A549 (cell line): ENCODE data around the gene PCDH9. TPM values are rescaled to one million over a fixed set of nuclear protein-coding genes. Genes with fewer than 3 reads are reported as not detected.

Experiments used
- ATAC-seq, 2 experiments: fragments of 200-7000 bp in 1 of 2; fragments of >200 bp in 1 of 2; cut with Nextera tagmentation in 1 of 2; cut with Tn5 transposase in 1 of 2; 3 replicates each; pipeline versions ENCODE4 v1.8.0 to v1.9.1; 2018 to 2020; ENCODE audit warnings: mild to moderate bottlenecking in 1 of 2, moderate library complexity in 1 of 2
- CTCF ChIA-PET: fragments of 300-600 bp; sonication (Branson Sonifier 250); formaldehyde crosslinking; extraction: SDS; loops from one replicate; lab custom pipeline; 2021; ENCODE audit warnings: antibody characterized with exemption, inconsistent platforms; lab: Yijun Ruan, JAX
- POLR2A ChIA-PET: fragments of 350-600 bp; formaldehyde crosslinking; extraction: SDS; loops from one replicate; lab custom pipeline; 2021; ENCODE audit warnings: antibody characterized with exemption, inconsistent platforms; lab: Yijun Ruan, JAX
- DNase-seq, 2 experiments: peaks; one replicate each; pipeline versions ENCODE4 v3.0.0 to v3.0.0-alpha.2; 2011 to 2016; ENCODE audit warnings: low read depth in 1 of 2, low spot score in 1 of 2
- FAIRE-seq: peaks from 2 replicates; lab custom pipeline; 2011; peaks lifted over from hg19 to GRCh38; lab: Jason Lieb, UNC
- H3K27ac ChIP-seq, 2 experiments: fragments of >200 bp; sonication (Bioruptor Twin); formaldehyde crosslinking; 3 replicates each; pipeline ENCODE4 v1.5.1; 2016 to 2017
- H3K4me1 ChIP-seq: fragments of >200 bp; sonication (Bioruptor Twin); formaldehyde crosslinking; 3 replicates; pipeline ENCODE4 v1.6.1; 2016
- H3K4me2 ChIP-seq: fragments of >200 bp; sonication (Bioruptor Twin); formaldehyde crosslinking; 3 replicates; pipeline ENCODE4 v1.6.1; 2016
- H3K4me3 ChIP-seq: fragments of >200 bp; sonication (Bioruptor Twin); formaldehyde crosslinking; 3 replicates; pipeline ENCODE4 v1.5.1; 2016
- H3K9me3 ChIP-seq: fragments of >200 bp; sonication (Bioruptor Twin); formaldehyde crosslinking; 3 replicates; pipeline ENCODE4 v1.6.1; 2016
- CEBPB ChIP-seq, 2 experiments: fragments of >200 bp in 1 of 2; sonication (Bioruptor Twin) in 1 of 2; formaldehyde crosslinking in 1 of 2; IDR thresholded peaks; 2 replicates each; pipeline ENCODE4 v1.6.1; 2012 to 2016
- ESRRA ChIP-seq: fragments of 150-350 bp; IDR thresholded peaks from 2 replicates; pipeline ENCODE4 v1.6.1; 2014; ENCODE audit warnings: mild to moderate bottlenecking, low read length, borderline replicate concordance
- HDAC2 ChIP-seq: fragments of 200-600 bp; sonication (generic); IDR thresholded peaks from 2 replicates; pipeline ENCODE4 v1.6.1; 2016
- HOXA7 ChIP-seq: fragments of 250-450 bp; sonication (Bioruptor Pico); IDR thresholded peaks from 2 replicates; pipeline ENCODE4 v1.5.0; 2020; ENCODE audit warnings: mild to moderate bottlenecking, moderate library complexity
- JUNB ChIP-seq: fragments of >200 bp; sonication (Bioruptor Twin); formaldehyde crosslinking; IDR thresholded peaks from 2 replicates; pipeline ENCODE4 v1.6.1; 2016
- MAZ ChIP-seq: fragments of 150-350 bp; IDR thresholded peaks from 2 replicates; pipeline ENCODE4 v1.6.1; 2014; ENCODE audit warnings: antibody characterized with exemption, low read depth, low read length, borderline replicate concordance
- NR3C1 ChIP-seq: fragments of >200 bp; sonication (Bioruptor Twin); formaldehyde crosslinking; IDR thresholded peaks from 3 replicates; pipeline ENCODE4 v1.6.1; 2017
- PHF8 ChIP-seq: fragments of 200-600 bp; sonication (generic); IDR thresholded peaks from 2 replicates; pipeline ENCODE4 v1.6.1; 2016; ENCODE audit warnings: low read depth, mild to moderate bottlenecking, antibody characterized with exemption, moderate library complexity, borderline replicate concordance
- POLR2AphosphoS2 ChIP-seq: conservative IDR thresholded peaks from 2 replicates; pipeline ENCODE4 v1.6.1; 2012; ENCODE audit warnings: low read length, improper control_type of control experiment, inconsistent platforms
- RARB ChIP-seq: fragments of 250-450 bp; sonication (Bioruptor Pico); IDR thresholded peaks from 2 replicates; pipeline ENCODE4 v1.8.0; 2021; ENCODE audit warnings: mild to moderate bottlenecking, moderate library complexity
- RCOR1 ChIP-seq: fragments of 150-350 bp; IDR thresholded peaks from 2 replicates; pipeline ENCODE4 v1.6.1; 2014; ENCODE audit warnings: antibody characterized with exemption, low read length, low read depth
- RFX5 ChIP-seq: fragments of 450-650 bp; IDR thresholded peaks from 2 replicates; pipeline ENCODE4 v1.7.1; 2014; ENCODE audit warnings: antibody characterized with exemption, mild to moderate bottlenecking, moderate library complexity
- ZC3H11A ChIP-seq: fragments of 450-650 bp; IDR thresholded peaks from 2 replicates; pipeline ENCODE4 v1.6.1; 2014; ENCODE audit warnings: antibody characterized with exemption, mild to moderate bottlenecking
- ZFP36 ChIP-seq: fragments of 450-650 bp; IDR thresholded peaks from 2 replicates; pipeline ENCODE4 v1.6.1; 2014; ENCODE audit warnings: borderline replicate concordance; ENCODE audit not compliant: partially characterized antibody
- WGBS: methylation state at CpG from one replicate; pipeline ENCODE4 v1.1.6; 2017; ENCODE audit errors: missing lambda C conversion rate; 5-methylcytosine and 5-hydroxymethylcytosine counted together
- polyA plus RNA-seq, 4 experiments: library from polyadenylated mRNA; depleted of rRNA in 3 of 4; stranded (reverse); fragments of >200 nt; fragmentation: RNase III in 1 of 4; extraction: RNeasy Plus Mini Kit Qiagen cat#74134 plus additional on column Dnase treatment in 1 of 4; gene quantifications; 2 replicates in 3 of 4; 3 replicates in 1 of 4; pipeline ENCODE4 v1.2.3, GENCODE V29; 2011 to 2017
- TF ChIP-seq, protein P1 (sequence below): fragments of 250-450 bp; sonication (Bioruptor Pico); IDR thresholded peaks from 2 replicates; pipeline ENCODE4 v1.5.0; 2021; ENCODE audit warnings: mild to moderate bottlenecking, moderate library complexity, borderline replicate concordance
- TF ChIP-seq, protein P2 (sequence below): IDR thresholded peaks from 2 replicates; pipeline ENCODE4 v1.6.1; 2012; ENCODE audit warnings: low read depth, borderline replicate concordance
- TF ChIP-seq, protein P3 (sequence below): fragments of >200 bp; sonication (Bioruptor Twin); formaldehyde crosslinking; IDR thresholded peaks from 3 replicates; pipeline ENCODE4 v1.6.1; 2016
- TF ChIP-seq, protein P4 (sequence below): fragments of >200 bp; sonication (Bioruptor Twin); formaldehyde crosslinking; IDR thresholded peaks from 3 replicates; pipeline ENCODE4 v1.5.1; 2016

Gene PCDH9
- polyA plus RNA-seq, 2 of the 4 experiments (the other 2 are of a cell fraction) = 16.0 to 29.5 TPM

DNA sequence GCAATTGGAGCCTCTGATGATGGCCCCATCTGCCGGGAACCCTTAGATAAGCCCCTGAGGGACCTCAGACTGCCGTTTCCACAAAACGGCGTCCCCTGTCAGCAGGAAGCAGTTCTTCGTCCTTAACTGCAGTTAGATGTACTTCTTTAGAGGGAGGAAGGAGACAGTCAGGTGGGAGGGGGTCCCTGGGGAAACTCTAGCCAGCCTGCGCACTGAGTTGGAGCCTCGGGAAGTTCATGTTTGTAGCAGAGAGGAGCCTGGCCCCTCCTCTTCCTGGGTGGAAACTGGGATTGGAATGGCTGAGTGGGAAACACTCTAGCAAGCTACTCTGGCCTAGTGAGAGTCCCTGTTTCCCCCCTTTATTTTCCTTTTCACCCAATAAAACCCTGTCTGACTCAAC lies 612.4 kb downstream of the PCDH9 start:
- Histone ChIP-seq H3K9me3 (no peaks in the 10 kb centered on the region), H3K4me3 (no peak overlapping the region), H3K4me1 (no peaks in the 10 kb centered on the region), H3K27ac (no peak overlapping the region), H3K4me2 (no peak overlapping the region)
- FAIRE-seq (no peak), ATAC-seq (no peak), DNase-seq (no peak)
- ChIA-PET CTCF (interaction anchor here (1.0 to 1.8 kb wide), 2 partner anchors 39 to 376 kb away, joined by 4 to 6 read pairs; no protein-coding TSS in a partner anchor), POLR2A (no interaction called here)
- TF ChIP-seq JUNB = no peak
- no peak for TF ChIP-seq RARB (CRISPR knock-in tag)
- no peak for TF ChIP-seq CEBPB (IDR thresholded peaks at IDR 0.05)
- TF ChIP-seq PHF8 = no peak
- 92% methylated on average over 6 of the region's 7 CpGs for WGBS

DNA sequence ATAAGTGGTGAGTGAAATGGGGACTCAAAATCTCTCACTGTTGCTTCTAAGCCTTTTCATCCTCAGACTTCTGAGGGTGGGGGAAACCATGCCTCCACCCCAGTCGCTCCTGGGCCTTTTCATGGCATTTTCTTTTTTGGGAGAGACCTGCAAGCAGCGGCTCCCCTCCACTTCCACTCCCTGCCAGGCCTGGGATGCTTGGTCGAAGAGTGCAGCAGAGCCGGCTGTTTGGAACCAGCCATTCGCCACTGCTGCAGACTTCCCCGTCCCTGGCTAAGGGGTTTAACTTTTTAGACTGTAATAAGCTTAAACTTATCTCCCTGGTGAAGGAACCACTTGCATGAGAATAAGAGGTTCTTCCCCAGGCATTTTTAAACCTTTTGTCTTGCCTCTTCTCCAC lies 617.2 kb downstream of the PCDH9 start:
- no peak for FAIRE-seq
- ChIA-PET POLR2A (no interaction called here), CTCF (no interaction called here)

DNA sequence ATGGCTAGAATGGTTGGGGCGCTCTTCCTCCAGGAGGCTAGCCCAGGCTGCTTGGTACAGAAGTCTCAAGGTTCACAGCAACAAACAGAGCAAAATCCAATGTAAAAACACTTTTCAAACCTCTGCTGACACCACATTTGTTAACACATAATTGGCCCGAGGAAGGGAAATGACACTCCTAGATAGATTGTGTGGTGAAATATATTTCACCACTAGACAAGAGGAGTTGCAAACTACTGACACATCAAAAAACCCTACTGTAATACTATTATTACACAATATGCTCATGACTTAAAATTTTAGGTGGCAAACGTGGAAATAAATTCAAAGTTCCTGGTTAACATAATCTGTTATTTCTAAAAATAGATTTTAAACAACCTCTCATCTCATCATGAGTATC lies 643.6 kb downstream of the PCDH9 start:
- no peak overlapping the region for H3K4me2 ChIP-seq
- no peak for FAIRE-seq
- H3K9me3 ChIP-seq = no peaks in the 10 kb centered on the region
- ChIA-PET CTCF (no interaction called here), POLR2A (no interaction called here)
- TF ChIP-seq HDAC2 (no peak), NR3C1 (no peak), HOXA7 (CRISPR knock-in tag) (no peak), ZC3H11A (no peak), ZFP36 (no peak), RFX5 (no peak), RCOR1 (no peak), MAZ (no peak)
- TF ChIP-seq, protein P1, sequence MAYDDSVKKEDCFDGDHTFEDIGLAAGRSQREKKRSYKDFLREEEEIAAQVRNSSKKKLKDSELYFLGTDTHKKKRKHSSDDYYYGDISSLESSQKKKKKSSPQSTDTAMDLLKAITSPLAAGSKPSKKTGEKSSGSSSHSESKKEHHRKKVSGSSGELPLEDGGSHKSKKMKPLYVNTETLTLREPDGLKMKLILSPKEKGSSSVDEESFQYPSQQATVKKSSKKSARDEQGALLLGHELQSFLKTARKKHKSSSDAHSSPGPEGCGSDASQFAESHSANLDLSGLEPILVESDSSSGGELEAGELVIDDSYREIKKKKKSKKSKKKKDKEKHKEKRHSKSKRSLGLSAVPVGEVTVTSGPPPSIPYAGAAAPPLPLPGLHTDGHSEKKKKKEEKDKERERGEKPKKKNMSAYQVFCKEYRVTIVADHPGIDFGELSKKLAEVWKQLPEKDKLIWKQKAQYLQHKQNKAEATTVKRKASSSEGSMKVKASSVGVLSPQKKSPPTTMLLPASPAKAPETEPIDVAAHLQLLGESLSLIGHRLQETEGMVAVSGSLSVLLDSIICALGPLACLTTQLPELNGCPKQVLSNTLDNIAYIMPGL (CRISPR knock-in tag) = no peak
- TF ChIP-seq, protein P2, sequence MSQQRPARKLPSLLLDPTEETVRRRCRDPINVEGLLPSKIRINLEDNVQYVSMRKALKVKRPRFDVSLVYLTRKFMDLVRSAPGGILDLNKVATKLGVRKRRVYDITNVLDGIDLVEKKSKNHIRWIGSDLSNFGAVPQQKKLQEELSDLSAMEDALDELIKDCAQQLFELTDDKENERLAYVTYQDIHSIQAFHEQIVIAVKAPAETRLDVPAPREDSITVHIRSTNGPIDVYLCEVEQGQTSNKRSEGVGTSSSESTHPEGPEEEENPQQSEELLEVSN = no peak
- TF ChIP-seq, protein P3, sequence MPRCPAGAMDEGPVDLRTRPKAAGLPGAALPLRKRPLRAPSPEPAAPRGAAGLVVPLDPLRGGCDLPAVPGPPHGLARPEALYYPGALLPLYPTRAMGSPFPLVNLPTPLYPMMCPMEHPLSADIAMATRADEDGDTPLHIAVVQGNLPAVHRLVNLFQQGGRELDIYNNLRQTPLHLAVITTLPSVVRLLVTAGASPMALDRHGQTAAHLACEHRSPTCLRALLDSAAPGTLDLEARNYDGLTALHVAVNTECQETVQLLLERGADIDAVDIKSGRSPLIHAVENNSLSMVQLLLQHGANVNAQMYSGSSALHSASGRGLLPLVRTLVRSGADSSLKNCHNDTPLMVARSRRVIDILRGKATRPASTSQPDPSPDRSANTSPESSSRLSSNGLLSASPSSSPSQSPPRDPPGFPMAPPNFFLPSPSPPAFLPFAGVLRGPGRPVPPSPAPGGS = no peak
- TF ChIP-seq, protein P4, sequence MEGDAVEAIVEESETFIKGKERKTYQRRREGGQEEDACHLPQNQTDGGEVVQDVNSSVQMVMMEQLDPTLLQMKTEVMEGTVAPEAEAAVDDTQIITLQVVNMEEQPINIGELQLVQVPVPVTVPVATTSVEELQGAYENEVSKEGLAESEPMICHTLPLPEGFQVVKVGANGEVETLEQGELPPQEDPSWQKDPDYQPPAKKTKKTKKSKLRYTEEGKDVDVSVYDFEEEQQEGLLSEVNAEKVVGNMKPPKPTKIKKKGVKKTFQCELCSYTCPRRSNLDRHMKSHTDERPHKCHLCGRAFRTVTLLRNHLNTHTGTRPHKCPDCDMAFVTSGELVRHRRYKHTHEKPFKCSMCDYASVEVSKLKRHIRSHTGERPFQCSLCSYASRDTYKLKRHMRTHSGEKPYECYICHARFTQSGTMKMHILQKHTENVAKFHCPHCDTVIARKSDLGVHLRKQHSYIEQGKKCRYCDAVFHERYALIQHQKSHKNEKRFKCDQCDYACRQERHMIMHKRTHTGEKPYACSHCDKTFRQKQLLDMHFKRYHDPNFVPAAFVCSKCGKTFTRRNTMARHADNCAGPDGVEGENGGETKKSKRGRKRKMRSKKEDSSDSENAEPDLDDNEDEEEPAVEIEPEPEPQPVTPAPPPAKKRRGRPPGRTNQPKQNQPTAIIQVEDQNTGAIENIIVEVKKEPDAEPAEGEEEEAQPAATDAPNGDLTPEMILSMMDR = no peak
- DNase-seq = no peak
- no peak overlapping the region for H3K4me3 ChIP-seq
- no peak overlapping the region for H3K27ac ChIP-seq
- 79% methylated on average over 3 of the region's 3 CpGs for WGBS
- H3K4me1 ChIP-seq = no peaks in the 10 kb centered on the region
- ATAC-seq = no peak

More for the DNA sequence above, 617.2 kb downstream of the PCDH9 start:
- Histone ChIP-seq H3K9me3 (no peaks in the 10 kb centered on the region), H3K4me1 (no peaks in the 10 kb centered on the region), H3K4me2 (no peak overlapping the region), H3K27ac (no peak overlapping the region), H3K4me3 (no peak overlapping the region)
- no peak for ATAC-seq
- TF ChIP-seq POLR2AphosphoS2 = no peak
- TF ChIP-seq, protein P4 = no peak
- no peak for TF ChIP-seq ESRRA
- WGBS = 96% methylated on average over 6 of the region's 6 CpGs
- no peak for DNase-seq
